IPS DF 19.7 (cell line): ENCODE results near the gene SMAGP.
"Not testable (repeated sequence)": the region's sequence is repeated elsewhere in the genome, so short reads cannot be mapped to it uniquely, and the experiment has no call there.

Experiments
- DNase-seq: peaks from one replicate; pipeline ENCODE4 v3.0.0-alpha.2; 2013; ENCODE audit warnings: low read depth, low spot score

The SMAGP gene

GRCh38 chr12:51270067-51270950 lies at the start of gene SMAGP:
TSS of gene SMAGP (minus strand) at chr12:51270415. CDS start at chr12:51269278, 1,137 bp downstream.
- DNase-seq = no peak

GRCh38 chr12:51318846-51319599 lies 48.8 kb upstream of the SMAGP start:
- DNase-seq = no peak

GRCh38 chr12:51318057-51318806 lies 48.0 kb upstream of the SMAGP start:
- DNase-seq = not testable (repeated sequence)

- no peak for DNase-seq
Observed at GRCh38 chr12:51311389-51311788, 41.2 kb upstream of the SMAGP start.

GRCh38 chr12:51307655-51308593 lies 37.7 kb upstream of the SMAGP start:
- DNase-seq = no peak

- DNase-seq = no peak
Observed at GRCh38 chr12:51306507-51306906, 36.3 kb upstream of the SMAGP start.

- DNase-seq = not testable (repeated sequence)
Observed at GRCh38 chr12:51300768-51301167, 30.6 kb upstream of the SMAGP start.

GRCh38 chr12:51295651-51296050 lies 25.4 kb upstream of the SMAGP start:
- DNase-seq = no peak

GRCh38 chr12:51294097-51294496 lies 23.9 kb upstream of the SMAGP start:
- not testable (repeated sequence) for DNase-seq

- no peak for DNase-seq
Observed at GRCh38 chr12:51293696-51294095, 23.5 kb upstream of the SMAGP start.

GRCh38 chr12:51291603-51292513 lies 21.6 kb upstream of the SMAGP start:
- not testable (repeated sequence) for DNase-seq

GRCh38 chr12:51285843-51286242 lies 15.6 kb upstream of the SMAGP start:
- DNase-seq = no peak

GRCh38 chr12:51281202-51281924 lies 11.1 kb upstream of the SMAGP start:
- DNase-seq = no peak

- DNase-seq = no peak
Observed at GRCh38 chr12:51275088-51275487, 4.9 kb upstream of the SMAGP start.

GRCh38 chr12:51272810-51273209 lies 2.6 kb upstream of the SMAGP start:
- DNase-seq = not testable (repeated sequence)

GRCh38 chr12:51270951-51271518 lies 820 bp upstream of the SMAGP start:
- DNase-seq = no peak

GRCh38 chr12:51269174-51270066 lies 795 bp downstream of the SMAGP start:
- DNase-seq = no peak

GRCh38 chr12:51265024-51265423 lies 5.2 kb downstream of the SMAGP start:
- no peak for DNase-seq
